Endothelial cell (in vitro differentiated cells): ENCODE results near the gene DOLPP1. TPM values are rescaled to one million over a fixed set of nuclear protein-coding genes. Genes with fewer than 3 reads are reported as not detected.
A peak's percentile ranks its signal among the peaks of the same experiment; 100 is the strongest.

Experiments
- DNase-seq: peaks from one replicate; pipeline ENCODE4 v3.0.0; 2021; ENCODE audit warnings: low spot score
- H3K27ac Mint-ChIP-seq: one replicate; pipeline ENCODE4 v1.8.0; 2021; ENCODE audit warnings: mixed read lengths, inconsistent platforms; ENCODE audit not compliant: unreplicated experiment
- H3K27me3 Mint-ChIP-seq: one replicate; pipeline ENCODE4 v1.8.0; 2021; ENCODE audit warnings: mild to moderate bottlenecking, moderate library complexity, mixed read lengths, inconsistent platforms; ENCODE audit not compliant: unreplicated experiment
- H3K36me3 Mint-ChIP-seq: one replicate; pipeline ENCODE4 v1.8.0; 2021; ENCODE audit warnings: mild to moderate bottlenecking, low read depth, mixed read lengths, inconsistent platforms; ENCODE audit not compliant: unreplicated experiment
- H3K4me1 Mint-ChIP-seq: one replicate; pipeline ENCODE4 v1.8.0; 2021; ENCODE audit warnings: mild to moderate bottlenecking, mixed read lengths, inconsistent platforms; ENCODE audit not compliant: unreplicated experiment
- H3K4me3 Mint-ChIP-seq: one replicate; pipeline ENCODE4 v1.8.0; 2021; ENCODE audit warnings: mild to moderate bottlenecking, mixed read lengths, inconsistent platforms; ENCODE audit not compliant: unreplicated experiment
- H3K9me3 Mint-ChIP-seq: one replicate; pipeline ENCODE4 v1.8.0; 2021; ENCODE audit warnings: mixed read lengths, inconsistent platforms; ENCODE audit not compliant: unreplicated experiment
- total RNA-seq: library from RNA; stranded (reverse); fragmentation: NEBNext Ultra II Directional; extraction: Animal tissue kit (Norgen Biotek cat#: 25700); gene quantifications from one replicate; pipeline ENCODE4 v1.2.1, GENCODE V29; 2021; ENCODE audit not compliant: unreplicated experiment
- TF ChIP-seq, protein P1 (sequence below): fragments of 200-600 bp; sonication (generic); IDR thresholded peaks from one replicate; pipeline ENCODE4 v1.5.0; 2021; ENCODE audit warnings: antibody characterized with exemption; ENCODE audit not compliant: unreplicated experiment

DOLPP1 gene
- total RNA-seq, 1 donor from 2014 or later, result 21.4 TPM

DNA sequence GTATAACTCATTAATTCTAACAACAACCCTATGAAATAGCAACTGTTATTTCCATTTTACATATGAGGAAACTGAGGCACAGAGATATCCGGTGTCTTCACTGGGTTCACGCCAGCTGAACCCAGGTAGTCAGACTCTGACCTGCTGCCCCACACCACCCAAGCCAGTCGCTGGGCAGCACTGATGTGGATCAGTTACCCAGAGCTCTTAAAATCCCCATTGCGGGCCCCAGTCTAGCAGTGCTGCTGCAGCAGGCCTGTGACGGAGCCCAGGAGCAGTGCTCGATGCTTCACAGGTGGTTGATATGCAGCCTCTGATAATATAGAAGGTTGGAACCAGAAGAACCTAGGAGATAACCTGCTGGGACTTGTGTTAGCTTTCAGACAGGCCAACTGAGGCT is 54.6 kb downstream of the DOLPP1 start:
- TF ChIP-seq, protein P1, sequence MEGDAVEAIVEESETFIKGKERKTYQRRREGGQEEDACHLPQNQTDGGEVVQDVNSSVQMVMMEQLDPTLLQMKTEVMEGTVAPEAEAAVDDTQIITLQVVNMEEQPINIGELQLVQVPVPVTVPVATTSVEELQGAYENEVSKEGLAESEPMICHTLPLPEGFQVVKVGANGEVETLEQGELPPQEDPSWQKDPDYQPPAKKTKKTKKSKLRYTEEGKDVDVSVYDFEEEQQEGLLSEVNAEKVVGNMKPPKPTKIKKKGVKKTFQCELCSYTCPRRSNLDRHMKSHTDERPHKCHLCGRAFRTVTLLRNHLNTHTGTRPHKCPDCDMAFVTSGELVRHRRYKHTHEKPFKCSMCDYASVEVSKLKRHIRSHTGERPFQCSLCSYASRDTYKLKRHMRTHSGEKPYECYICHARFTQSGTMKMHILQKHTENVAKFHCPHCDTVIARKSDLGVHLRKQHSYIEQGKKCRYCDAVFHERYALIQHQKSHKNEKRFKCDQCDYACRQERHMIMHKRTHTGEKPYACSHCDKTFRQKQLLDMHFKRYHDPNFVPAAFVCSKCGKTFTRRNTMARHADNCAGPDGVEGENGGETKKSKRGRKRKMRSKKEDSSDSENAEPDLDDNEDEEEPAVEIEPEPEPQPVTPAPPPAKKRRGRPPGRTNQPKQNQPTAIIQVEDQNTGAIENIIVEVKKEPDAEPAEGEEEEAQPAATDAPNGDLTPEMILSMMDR, result no peak
- no peak for DNase-seq
- peaks cover 21% of the 10 kb centered on the region for H3K4me1 Mint-ChIP-seq
- H3K36me3 Mint-ChIP-seq, result peaks cover 26% of the 10 kb centered on the region
- peaks cover 7% of the 10 kb centered on the region for H3K27me3 Mint-ChIP-seq
- H3K27ac Mint-ChIP-seq, result no peak overlapping the region
- H3K4me3 Mint-ChIP-seq, result no peak overlapping the region
- H3K9me3 Mint-ChIP-seq, result no peaks in the 10 kb centered on the region

DNA sequence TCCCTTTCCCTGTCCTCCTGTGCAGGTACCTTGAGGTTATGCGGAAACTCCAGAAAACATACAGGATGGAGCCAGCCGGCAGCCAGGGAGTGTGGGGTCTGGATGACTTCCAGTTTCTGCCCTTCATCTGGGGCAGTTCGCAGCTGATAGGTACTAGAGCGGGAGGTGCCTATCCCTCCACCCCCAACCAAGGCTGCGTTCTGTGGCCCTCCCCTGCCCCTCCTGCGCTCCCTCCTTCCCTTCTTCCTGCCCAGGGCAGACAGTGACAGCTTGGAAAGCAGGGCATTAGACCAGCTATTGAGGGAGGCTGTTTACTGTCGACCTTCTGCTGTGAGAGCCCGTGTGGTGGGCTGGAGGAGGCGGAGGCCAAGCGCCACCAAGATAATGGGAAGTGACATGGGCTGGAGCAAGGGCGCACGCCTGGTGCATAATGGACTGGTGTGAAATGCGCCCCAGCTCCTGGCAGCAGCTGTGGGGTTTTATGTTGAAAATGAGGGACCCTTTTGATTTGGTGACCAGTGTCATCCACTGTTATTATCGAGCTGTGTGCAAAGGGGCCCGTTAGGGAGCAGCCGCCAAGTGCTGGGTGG is 55.6 kb downstream of the DOLPP1 start:
- Mint-ChIP-seq H3K27ac (no peak overlapping the region), H3K4me3 (no peak overlapping the region), H3K27me3 (peaks cover 7% of the 10 kb centered on the region), H3K4me1 (peaks cover 29% of the 10 kb centered on the region), H3K36me3 (peaks cover 21% of the 10 kb centered on the region), H3K9me3 (no peaks in the 10 kb centered on the region)
- DNase-seq, result no peak
- TF ChIP-seq, protein P1, result no peak

DNA sequence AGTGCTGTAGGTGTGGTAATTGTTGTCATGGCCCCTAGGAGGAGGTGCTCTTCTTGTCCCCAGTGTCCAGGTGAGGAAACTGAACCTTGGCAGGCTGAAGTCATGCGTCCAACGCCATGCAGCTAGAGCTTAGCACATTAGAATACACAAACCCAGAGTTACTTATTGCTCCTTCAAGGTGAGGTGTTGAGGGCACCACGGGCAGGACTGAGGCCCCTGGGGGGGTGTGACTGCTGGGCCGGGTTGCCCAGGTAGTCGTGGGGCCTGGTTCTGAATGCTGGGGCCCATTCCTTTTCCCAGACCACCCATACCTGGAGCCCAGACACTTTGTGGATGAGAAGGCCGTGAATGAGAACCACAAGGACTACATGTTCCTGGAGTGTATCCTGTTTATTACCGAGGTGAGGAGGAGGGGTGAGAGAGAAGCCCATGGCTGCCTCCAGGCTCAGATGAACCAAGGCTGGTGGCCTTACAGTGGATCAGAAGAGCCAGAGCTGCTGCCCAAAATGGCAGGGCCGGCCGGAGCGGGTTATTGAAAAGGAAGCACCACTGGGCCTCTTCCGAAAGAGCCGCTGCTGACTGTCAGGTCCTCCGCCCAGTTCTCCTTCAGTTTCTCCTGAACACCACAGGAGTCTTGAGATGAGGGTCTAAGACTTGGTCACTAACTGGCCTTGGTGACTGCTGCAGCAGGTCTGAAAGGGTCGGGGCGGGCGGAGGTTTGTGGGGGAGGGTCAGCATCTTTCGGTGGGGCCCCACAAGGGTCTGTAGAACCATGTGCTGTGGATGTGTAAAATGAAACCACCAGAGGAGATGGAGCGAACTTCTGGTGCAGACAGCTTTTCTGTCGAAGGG is 56.6 kb downstream of the DOLPP1 start:
- Mint-ChIP-seq H3K27ac (peak overlapping the region; percentile 18), H3K27me3 (peaks cover 10% of the 10 kb centered on the region), H3K4me3 (no peak overlapping the region), H3K9me3 (no peaks in the 10 kb centered on the region), H3K4me1 (peaks cover 38% of the 10 kb centered on the region), H3K36me3 (peaks cover 21% of the 10 kb centered on the region)
- no peak for DNase-seq
- TF ChIP-seq, protein P1, result no peak

DNA sequence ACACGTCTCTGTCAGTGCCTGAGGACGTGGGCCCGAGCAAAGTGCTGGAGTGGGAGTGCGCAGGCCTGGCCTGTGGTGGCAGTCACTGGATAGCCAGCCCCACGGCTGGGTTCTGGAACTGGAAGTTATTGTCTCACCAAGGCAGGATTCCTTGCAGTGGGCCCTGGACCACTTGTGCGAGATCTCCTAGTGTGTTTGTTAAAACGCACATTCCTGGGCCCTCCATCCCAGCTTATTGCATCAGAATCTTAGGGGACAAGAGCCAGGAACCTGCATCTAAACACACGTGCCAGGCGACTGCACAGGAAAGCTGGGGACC is 57.2 kb downstream of the DOLPP1 start:
- TF ChIP-seq, protein P1, result no peak
- Mint-ChIP-seq H3K9me3 (no peaks in the 10 kb centered on the region), H3K4me3 (no peak overlapping the region), H3K27ac (no peak overlapping the region), H3K4me1 (peaks cover 44% of the 10 kb centered on the region), H3K36me3 (peaks cover 21% of the 10 kb centered on the region), H3K27me3 (peaks cover 10% of the 10 kb centered on the region)
- DNase-seq, result no peak
